GM19099 (cell line): ENCODE data around the gene C14orf39.

Source experiments
- POLR2A ChIP-seq: IDR thresholded peaks from 3 replicates; pipeline ENCODE4 v1.6.1; 2011; ENCODE audit warnings: low read depth; ENCODE audit not compliant: insufficient read length; ENCODE audit errors: extremely low read depth

The C14orf39 gene

DNA sequence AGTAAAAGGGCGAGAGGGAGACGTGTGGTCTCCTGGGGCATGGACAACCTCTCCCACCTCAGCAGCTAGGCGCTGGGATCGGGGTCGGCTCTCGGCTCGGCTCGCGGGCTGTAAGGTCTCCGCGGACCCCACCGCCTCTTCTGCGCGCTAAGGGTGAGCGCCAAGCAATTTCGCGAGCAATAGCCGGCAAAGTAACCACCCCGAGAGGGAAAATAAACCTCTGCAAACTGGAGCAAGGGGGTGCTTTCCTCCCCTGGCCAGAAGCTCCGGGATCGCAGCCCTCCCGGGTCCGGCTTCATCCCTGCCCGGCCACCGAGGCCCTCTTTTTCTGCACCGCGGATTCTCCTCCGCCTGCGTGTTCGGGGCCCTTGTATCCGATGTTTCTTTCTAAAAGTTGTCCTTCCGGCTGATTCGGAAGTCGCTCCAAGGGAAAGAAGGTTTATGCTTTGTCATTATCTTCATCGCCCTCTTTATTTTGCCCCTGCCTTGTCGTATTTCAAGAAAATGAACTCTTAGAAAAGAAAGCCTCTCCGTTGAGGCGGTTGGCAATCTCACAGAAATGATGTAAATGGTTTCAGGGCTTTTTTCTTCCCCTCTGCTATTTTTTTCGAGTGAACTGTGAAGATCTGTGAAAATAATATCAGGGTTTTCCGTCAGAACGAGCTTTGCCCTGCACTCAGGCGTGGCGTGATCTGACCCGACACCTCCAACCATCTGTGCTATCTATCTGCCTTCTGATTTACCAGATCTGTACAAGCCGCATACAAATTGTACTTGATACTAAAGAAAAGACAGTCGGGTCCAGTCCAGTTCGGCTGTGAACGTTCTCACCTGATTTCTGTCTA, 21.3 kb upstream of the C14orf39 start:
- no peak for TF ChIP-seq POLR2A

DNA sequence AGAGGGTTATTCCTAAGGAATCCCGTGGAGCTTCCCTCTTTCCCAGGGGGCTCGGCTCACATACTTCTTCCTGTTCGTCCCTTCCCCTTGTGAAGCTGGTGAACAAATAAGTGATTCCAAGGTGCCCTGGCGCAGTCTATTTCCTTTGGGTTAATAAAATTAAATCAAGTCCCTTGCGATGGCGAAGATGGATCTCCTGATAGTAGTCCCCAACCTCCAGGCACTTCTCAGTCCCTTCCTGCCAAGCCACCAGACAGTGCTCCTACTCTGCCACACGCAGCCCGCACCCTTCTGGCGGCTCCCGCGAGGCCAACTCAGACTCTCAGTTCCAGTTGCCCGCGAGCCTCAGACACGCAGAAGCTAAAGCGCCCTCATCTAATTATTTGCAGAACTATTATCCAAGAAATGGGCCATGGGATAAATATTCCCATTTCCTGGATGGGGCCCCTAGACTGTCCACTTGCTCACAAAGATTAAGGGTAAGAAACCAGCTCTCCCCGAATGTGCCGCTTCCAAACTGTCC, 20.7 kb upstream of the C14orf39 start:
- no peak for TF ChIP-seq POLR2A

DNA sequence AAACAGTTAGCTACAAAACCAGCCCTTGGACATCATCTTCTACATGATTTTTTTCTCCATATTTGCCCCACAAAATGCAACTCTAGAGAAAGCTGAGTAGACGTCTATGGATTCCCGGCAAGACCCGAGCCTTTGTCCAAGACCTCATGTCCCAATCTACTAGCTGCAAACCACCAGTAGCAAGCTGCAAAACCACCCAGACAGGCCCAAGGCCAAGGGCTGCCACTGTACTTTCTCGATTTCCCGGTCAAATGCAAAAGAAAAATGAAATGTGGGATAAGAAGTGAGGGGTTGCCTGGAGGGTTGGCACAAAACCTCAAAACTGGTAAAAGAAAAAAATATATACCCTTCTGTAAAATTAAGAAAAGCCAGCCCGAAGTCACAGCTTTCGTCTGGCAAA, 20.1 kb upstream of the C14orf39 start:
- TF ChIP-seq POLR2A, result no peak

DNA sequence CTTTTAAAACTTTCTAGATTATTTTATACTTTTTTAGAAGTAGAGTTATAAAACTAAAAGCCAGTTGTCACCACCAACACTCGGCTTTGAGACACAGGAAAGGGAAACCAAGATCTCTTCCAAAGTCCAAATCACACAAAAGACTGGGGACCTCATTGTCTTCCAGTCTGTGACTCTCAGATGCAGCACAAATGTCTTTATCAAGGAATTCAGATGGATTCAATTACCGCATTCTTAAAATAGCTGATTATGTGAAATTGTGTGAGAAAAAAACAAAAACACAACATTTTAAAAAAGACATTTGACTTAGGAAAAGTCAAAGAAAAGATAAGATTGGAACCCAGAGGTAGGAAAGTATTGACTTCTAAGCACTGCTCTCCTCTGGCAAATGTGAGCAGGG, 19.6 kb upstream of the C14orf39 start:
- no peak for TF ChIP-seq POLR2A

DNA sequence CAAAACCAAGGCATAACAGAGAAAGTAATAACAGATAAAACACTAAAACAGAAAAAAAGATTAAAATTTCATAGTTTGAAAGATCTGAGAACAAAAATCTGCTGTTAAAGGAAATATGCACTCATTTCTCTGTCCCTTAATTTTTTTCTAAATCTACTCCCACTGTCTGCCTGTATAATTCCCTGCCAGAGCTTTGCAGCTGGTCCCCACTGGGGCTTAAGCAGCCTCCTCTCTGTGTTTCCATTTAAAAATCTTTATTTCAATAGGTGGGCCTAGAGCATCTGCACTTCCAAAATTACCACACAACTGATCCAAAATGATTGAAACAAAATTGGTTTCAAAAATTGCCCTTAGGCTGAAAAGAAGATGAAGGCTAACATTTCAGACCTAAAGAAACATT, 16.7 kb upstream of the C14orf39 start:
- TF ChIP-seq POLR2A, result no peak

DNA sequence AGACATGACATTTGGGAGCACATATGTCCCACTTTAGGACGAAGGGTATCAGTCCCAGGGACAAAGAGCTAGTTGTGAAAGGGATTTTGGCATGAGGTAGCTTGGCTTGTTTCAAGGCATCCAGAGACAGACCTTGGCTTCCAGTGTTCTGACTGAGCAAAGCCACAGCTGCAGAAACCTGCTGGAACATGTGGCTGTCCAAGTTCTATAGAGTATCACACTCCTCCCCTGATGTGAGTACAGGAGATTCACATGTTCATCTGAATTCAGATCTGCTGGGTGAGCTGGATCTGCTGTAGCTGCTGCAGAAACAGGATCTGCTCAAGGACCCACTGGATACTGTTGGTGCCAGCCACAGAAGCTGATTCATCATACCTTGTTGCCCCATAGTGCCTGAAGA, 10.1 kb upstream of the C14orf39 start:
- no peak for TF ChIP-seq POLR2A

DNA sequence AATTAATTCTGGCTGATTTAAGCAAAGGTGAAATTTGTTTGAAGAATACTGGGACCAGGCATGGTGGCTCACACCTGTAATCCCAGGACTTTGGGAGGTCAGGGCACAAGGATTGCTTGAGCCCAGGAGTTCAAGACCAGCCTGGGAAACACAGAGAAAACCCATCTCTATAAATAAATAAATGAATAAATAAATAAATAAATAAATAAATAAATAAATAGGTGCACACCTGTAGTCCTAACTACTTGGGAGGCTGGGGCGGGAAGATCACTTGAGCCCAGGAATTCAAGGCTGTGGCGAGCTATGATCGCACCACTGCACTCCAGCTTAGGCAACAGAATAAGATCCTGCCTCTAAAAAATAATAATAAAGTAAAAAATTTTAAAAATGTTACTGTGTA, 4.4 kb upstream of the C14orf39 start:
- no peak for TF ChIP-seq POLR2A

DNA sequence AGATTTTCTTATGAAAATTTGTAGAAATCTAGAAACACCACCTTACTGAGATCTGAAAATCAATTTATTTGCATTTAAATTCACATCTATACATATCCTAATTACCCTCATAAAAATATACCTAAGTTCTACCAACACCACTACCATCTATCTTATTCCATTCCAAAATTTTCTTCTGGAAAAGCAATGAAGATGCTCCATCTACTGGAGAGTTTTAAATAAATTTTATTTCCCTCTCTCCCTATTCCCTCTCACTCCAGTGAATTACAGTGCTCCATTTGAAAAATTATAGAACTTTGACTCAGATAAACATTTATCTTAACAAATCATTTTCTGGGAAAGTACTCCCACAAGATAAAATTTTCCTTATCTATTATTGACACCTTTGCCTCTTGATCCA, 2.3 kb upstream of the C14orf39 start:
- no peak for TF ChIP-seq POLR2A

DNA sequence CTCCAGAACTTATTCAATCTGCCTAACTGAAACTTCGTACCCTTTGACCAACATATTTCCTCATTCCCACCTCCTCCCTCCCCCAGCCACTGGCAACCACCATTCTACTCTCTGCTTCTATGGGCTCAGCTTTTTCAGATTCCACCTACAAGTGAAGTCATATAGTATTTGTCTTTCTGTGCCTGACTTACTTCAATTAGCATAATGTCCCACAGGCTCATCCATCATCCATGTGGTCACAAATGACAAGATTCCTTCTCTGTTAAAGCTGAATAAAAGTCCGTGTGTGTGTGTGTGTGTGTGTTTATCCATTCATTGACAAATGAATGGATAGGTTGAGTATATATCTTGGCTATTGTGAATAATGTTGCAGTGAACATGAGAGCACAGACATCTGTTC, 1.3 kb upstream of the C14orf39 start:
- TF ChIP-seq POLR2A, result no peak

DNA sequence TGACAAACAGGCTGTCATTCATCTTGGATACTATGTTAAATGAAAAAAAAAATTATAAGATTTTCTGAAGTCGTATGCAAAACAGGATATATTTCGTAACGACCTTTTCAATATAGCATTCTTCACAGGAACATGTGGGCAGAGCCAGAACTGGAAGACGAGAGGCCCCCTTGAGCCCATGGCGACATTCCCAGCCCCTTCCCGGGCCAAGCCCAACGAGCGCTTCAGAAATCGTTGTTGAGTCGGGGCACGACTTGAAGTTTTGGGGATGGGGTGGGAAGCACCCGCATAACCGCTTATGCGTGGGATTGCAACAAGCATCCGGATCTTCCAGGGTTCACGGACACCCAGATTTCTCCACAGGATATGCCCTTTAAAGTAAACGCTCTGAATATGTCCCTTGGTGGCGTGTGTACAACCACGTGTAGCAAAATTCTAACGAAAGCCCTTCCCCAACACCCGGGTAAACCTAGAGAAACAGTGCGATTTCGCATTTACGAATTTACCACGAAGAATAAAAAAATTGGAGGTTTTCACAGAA, 736 bp downstream of the C14orf39 start:
- no peak for TF ChIP-seq POLR2A

DNA sequence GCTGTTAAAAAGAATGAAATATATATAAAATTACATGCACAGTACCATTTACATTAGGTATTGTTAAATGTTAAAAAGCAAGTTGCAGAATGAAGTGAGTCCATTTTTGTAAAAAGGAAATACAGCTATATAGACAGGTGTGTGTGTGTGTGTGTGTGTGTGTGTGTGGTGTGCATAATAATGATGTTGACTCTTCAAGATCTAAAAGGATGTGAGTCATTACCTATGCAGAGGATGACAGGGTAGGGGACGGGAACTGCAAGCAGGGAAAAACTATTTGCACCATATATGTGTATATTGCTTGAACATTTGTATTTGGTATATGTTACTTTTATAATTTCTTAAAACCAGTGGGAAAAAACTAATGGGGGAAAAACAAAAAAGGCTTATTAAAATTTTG, 3.1 kb downstream of the C14orf39 start:
- TF ChIP-seq POLR2A, result no peak

DNA sequence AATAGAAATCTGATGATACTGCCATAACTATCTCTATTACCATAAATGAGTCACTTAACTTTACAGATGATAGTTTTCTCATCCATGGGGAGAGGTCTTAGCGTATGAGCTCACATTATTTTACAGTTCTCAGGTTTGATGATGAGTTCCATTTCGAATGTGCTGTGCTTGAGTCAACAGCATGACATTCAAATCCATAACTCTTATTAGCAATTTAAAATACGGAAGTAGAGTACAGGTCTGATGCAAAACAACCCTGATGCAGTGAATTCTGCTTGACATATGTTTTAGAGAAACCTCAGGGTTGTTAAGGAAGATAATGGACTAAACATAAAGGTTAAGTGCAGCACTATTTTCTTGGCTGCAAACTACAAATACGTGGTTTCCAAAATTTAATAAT, 30.0 kb downstream of the C14orf39 start:
- no peak for TF ChIP-seq POLR2A

DNA sequence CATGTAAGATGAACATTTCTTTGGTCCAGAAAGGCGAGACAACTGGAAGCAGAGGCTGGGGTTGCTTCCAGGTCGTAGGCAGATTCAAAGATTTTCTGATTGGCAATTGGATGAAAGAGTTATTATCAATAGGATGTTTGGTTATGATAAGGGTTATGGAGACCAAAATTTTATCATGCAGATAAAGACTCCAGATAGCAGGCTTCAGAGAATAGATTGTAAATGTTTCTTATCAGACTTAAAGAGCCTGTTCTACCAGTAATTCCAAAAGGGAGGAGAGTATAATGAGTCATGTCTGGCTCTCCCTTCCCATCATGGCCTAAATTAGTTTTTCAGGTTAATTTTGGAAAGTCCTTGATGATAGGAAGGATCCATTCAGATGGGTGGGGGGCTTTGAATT, 55.6 kb downstream of the C14orf39 start:
- TF ChIP-seq POLR2A, result no peak

DNA sequence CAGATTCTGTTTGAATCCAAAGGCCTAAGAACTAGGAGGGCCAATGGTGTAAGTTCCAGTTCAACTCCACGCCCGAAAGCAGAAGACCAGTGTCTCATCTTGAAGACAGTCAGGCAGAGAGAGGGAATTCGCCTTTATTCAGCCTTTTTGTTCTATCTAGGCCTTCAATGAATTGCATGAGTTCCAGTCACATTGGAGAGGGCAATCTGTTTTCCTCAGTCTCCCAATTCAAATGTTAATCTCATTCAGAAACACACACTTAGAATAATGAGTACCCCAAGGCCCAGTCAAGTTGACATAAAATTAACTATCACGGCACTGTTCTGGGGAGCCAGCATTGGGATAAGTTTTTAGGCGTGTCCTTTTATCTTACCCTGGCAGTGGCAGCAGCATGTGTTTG, 65.8 kb downstream of the C14orf39 start:
- no peak for TF ChIP-seq POLR2A

DNA sequence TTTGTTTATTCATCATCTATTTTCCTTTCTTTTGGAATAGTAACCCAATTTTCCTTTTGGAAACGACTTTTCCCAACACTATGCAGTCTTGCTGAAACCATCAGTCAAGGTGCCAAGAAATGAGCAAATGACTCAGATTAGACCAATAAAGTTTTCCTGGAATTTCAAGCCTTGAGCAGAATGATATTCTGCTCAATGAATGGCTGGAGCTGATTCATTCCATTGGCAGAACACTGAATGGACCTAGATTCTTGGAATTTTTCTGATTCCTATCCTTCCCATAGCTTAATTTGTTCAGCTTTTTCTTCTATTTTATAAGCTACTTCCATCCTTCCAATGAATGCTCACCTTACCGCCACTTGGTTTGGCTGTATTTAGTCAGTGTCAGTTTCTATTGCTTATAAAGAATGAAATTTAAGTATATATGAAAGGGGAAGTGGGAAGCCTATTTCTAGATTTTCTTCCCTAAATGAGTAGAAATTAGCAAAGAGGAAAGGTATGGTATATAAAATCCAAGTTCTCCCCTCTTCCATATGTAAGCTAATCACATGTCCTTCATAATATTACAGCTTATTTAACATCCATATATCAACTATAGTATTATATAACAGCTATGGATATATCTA, 89.0 kb downstream of the C14orf39 start:
- no peak for TF ChIP-seq POLR2A
